Breast epithelium (tissue), 3 donors: ENCODE measurements around the gene INIP.

Source experiments
- POLR2A ChIP-seq: fragments of 450-650 bp; IDR thresholded peaks from one replicate; pipeline ENCODE4 v1.6.1; 2016; ENCODE audit warnings: antibody characterized with exemption, mild to moderate bottlenecking, moderate library complexity
- POLR2AphosphoS5 ChIP-seq, 3 donors: sonication (generic); formaldehyde crosslinking; IDR thresholded peaks; one replicate each; pipeline ENCODE4 v1.6.1; 2017; ENCODE audit warnings: antibody characterized with exemption in 3 of 3

- TF ChIP-seq POLR2A (no peak), POLR2AphosphoS5 (IDR thresholded peaks at IDR 0.05) (no peak)
Measured at GRCh38 chr9:112726428-112726827, 8.5 kb upstream of the INIP start.
